NCI-H1436 treated with DMSO at 0.1 percent for 48 hours (cell line): ENCODE measurements around the gene CREBRF.
A peak's percentile ranks its signal among the peaks of the same experiment; 100 is the strongest.
"Not testable (repeated sequence)": the region's sequence is repeated elsewhere in the genome, so short reads cannot be mapped to it uniquely, and the experiment has no call there.

Source experiments
- DNase-seq: peaks from one replicate; lab custom pipeline; 2025; lab: John Stamatoyannopoulos, UW

CREBRF gene

DNA sequence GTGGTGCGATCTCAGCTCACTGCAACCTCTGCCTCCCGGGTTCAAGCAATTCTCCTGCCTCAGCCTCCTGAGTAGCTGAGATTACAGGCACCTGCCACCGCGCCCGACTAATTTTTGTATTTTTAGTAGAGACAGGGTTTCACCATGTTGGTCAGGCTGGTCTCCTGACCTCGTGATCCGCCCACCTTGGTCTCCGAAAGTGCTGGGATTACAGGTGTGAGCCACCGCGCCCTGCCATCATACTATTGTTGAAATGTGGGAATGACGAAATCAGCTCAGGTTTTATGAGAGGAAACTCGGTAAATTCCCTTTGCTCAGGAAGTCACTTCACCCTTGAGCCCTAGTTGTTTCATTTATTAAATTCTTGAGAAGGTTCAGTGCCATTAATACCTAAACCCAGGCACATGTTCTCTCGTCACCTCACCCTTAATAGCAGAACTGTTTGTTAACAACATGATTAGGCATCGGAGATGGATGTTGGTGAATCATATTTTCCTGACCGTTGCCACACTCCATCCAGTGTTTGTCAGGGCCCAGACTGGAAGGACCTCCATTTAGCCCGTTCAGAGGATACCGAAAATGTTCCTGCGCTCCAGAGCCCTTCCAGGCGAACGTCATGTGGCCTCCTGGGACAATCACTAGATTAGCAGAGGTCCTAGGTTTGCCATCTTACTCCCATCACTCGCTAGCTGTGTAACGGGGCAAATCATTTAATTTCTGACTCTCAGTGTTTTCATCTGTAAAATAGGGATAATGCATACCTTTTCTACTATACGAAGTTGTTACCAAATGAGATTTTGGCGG lies 20.0 kb upstream of the CREBRF start:
- DNase-seq: no peak

- DNase-seq: no peak
These were observed 17.0 kb upstream of the CREBRF start for GRCh38 chr5:173039188-173039587.

DNA sequence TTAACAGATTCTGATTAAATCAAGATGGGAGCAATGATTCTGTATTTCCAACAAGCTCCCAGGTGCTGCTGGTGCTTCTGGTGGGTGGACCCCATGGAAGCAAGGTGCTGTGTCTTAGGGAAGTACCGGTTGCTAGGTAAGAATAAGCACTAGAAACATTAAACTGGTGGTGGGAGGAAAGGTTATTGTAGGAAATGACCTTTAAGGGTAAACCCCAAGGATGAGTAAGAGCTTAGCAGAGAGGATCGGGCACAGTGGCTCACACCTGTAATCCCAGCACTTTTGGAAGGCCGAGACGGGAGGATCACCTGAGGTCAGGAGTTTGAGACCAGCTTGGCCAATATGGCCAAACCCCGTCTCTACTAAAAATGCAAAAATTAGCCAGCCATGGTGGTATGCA lies 16.2 kb upstream of the CREBRF start:
- no peak for DNase-seq

DNA sequence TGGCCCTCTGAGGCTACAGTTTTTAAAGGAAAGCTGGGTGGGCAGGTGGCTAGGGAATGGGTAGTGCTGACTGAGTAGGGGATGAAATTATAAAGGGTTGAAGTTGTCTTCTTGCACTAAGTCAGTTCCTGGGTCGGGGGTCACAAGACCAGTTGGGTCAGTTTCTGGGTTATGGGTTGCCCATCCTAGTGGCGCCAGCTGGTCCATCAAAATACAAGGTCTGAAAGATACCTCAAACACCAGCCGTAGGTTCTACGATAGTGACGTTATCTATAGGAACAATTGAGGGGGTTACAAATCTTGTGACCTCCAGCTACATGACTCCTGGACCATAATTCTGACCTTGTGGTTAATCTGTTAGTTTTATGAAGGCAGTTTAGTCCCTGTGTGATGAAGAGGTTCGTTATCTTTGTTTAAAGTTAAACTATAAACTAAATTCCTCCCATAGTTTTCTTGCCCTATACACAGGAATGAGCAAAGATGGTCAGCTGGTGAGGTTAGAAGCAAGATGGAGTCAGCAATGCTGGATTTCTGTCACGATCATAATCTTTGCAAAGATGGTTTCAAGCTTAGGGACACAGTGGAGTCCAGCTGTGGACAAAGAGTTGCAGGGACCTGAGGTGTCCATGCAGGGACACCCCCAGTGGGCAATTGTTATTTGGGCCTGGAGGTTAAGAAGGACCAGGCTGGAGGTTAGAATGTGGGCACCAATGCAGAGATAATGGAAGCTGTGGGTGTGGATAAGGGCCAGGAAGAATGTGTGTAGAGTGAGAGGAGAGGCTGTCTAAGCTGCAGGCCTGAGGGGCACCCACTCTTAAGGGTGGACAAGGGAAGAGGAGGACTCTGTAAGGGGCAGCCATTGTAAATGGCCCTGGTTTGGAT lies 14.0 kb upstream of the CREBRF start:
- DNase-seq: no peak

- no peak for DNase-seq
These were observed 13.4 kb upstream of the CREBRF start for GRCh38 chr5:173042763-173043107.

DNA sequence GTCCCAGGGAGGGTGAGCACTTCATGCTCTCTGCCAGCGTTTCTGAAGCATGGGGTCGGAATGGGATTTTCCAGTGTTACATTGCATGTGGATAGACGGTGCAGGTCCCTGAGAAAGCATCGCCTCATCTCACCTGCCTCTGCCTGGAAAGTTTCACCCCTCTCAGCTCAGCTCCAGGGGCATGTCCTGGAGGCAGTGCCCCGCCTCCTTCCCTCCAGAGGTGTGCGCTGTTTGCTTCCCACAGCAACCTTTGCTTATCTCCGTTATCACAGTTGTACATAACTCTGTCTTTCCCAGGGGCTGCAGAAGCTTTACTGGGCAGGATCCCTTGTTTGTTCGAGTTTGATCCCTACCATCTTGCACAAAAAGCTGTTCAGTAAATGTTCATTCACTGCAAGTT lies 10.7 kb upstream of the CREBRF start:
- DNase-seq: no peak

DNA sequence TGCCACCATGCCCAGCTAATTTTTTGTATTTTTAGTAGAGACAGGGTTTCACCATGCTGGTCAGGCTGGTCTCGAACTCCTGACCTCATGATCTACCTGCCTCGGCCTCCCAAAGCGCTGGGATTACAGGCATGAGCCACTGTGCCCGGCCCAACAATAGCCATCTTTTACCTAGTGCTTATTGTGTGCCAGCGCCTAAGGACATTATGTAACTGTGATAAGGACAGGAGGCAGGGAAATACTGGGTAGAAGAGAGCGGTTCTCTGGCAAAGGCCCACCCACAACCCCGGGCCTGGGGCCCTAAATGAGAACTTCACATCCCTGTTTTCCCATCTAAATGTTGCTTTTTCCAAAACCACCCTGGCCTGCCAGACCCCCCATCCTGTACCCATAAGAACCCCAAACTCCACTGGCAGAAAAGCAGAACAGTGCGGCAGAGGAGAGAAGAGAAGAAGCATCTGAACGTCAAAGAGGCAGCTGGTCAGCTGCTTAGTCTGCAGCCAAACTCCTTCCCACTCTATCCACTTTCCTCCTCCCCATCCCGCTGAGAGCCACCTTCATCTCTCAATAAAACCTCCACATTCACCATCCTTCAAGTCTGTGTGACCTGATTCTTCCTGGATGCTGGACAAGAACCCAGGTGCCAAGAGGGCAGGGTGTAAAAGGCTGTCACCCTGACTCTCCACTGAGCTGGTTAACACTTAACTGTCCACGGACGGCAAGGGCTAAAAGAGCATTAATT lies 8.9 kb upstream of the CREBRF start:
- DNase-seq: not testable (repeated sequence)

DNA sequence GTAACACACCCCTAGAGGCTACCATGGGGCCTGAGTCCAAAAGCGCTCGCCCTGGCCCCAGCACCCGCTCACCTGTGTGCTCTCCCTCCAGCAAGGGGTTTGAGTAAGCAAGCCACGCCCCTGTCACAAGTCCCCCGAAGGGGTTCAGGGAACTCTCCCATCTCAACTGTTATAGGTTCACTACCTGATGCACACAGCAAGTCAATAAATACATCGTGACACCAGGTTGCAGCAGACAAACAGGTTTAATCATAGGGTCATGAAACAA lies 8.4 kb upstream of the CREBRF start:
- DNase-seq: no peak

- no peak for DNase-seq
These were observed 5.4 kb upstream of the CREBRF start for GRCh38 chr5:173050791-173051190.

DNA sequence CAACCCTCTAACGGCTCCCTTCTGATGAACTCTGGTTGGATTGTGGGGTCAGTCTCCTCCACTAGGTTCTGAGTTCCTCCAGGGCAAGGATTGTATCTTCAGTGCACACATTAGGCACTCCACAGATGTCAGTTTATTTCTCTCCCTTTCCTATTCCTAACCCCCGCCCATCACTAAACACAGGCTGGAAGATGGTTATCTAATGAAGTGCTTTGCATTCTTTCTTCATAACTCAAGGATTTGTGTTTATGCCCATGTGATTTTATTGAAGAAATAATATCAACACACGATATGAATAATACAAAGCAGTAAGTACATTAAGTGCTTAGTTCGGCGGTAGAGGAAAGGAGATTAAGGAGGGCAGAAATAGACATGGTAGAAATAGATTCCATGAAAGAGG lies 4.4 kb upstream of the CREBRF start:
- DNase-seq: no peak

DNA sequence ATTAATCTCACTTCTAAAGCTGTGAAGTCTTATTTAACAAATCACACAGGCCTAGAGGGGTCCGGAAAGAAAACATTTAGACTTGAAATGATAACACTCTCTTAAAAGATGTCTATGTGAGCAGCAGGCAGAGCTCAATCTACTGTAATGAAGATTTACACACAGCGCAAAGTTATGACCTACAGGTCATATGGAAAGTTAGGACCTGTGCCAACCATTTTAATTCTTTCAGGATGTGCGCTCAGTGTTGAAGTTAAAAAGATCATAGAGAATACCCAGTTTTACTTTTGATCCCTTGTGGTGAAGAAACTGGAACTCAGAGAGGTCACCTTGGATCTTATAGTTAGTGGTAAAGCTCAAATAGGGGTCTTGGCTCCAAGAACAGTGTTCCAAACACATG lies 3.1 kb upstream of the CREBRF start:
- DNase-seq: no peak

DNA sequence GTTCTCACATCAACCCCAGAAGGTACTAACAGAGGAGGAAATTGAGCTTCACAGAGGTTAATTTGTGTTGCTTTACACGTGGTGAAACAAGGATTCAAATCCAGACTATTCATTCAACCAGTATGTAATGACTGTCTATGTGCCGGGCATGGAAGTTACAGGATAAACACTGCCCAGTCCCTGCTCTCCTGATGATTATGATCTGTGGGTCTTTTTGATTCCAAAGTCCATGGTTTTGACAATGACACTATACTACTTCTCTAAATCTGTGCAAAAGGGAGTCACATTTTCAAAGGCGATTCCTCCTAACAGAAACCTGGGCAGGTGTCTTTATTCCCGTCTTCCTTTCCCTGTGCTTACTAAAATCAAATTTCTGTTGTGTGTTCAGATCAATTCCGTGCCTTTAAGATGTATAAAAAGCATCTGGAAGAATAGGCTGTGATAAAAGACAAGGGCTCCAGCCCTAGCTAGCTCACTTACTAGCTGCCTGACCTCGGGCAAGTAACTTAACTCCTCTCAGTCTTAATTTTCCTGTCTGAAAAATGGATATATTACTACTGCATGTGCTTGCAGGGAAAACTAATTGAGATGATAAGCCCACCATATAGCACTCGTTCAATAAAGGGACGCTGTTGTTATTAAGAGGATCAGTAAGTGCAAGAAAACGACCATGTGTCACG lies 970 bp upstream of the CREBRF start:
- no peak for DNase-seq

DNA sequence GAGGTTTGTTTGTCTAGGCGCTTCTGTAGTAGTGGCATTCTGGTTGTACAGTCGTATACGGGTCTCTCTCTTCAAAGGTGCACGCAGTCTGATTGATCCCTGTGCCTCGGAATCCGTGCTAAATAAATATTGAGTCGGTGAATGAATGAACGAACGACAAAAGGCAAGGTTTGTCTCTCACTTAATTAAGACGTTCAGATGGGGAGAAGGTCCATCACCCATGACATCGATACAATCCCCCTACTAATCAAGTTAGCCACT lies 500 bp upstream of the CREBRF start:
- DNase-seq: no peak

GRCh38 chr5:173056783-173057061 lies 570 bp downstream of the CREBRF start:
- no peak for DNase-seq

- peak; percentile 21 for DNase-seq
These were observed 1.1 kb downstream of the CREBRF start for GRCh38 chr5:173057062-173057924.

DNA sequence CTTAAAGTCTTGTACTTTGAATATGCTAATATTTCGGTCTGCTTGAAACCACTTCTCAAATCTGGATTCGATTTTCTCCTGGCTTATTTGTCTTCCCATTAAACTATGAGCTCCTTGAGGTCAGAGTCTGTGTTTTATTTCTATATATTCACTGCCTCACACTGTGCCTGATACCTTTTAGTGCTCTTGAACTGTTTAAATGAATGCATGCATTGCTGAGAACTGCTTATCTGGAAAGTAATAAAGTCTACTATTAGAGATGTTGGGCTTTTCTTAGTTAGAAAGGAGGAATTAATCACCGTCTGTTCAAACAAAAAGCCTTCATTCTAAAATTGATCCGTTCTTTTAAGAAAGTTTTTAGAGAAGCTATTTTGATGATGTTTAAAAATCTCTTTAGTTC lies 6.0 kb downstream of the CREBRF start:
- DNase-seq: no peak

DNA sequence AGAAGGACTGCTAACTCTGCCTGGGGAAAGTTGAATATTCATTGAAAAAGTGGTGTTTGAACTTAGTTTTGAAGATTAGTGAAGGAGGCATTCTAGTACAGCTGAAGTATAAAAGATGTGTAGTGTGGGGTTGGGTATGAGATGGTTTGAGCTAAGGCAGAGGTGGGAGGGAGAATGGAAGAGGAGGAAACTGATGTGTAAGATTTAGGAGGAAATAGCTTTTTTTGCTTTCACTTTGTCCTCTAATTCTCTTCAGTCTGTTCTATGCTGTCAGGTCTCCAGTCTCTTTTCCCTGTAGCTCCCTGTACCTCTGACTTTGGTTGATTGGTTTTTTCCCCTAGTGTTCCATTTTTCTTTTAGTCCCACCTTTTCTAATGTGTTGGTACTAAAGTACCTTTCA lies 9.0 kb downstream of the CREBRF start:
- DNase-seq: no peak

DNA sequence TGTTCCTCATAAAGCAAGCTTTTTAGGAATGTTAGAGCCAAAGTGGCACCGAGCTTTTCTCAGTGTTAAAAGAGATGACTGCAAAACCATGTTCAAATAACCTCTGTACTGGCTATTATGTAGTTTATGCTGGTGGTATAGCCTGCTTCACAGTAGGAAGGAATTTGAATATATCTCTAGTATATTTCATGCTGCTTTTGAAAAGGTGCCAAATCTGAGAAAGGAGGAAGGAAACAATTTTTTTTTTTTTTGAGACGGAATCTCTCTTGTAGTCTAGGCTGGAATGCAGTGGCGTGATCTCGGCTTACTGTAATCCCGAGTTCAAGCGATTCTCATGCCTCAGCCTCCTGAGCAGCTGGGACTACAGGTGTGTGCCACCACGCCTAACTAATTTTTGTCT lies 13.5 kb downstream of the CREBRF start:
- no peak for DNase-seq

- DNase-seq: no peak
These were observed 19.1 kb downstream of the CREBRF start for GRCh38 chr5:173075137-173075843.

DNA sequence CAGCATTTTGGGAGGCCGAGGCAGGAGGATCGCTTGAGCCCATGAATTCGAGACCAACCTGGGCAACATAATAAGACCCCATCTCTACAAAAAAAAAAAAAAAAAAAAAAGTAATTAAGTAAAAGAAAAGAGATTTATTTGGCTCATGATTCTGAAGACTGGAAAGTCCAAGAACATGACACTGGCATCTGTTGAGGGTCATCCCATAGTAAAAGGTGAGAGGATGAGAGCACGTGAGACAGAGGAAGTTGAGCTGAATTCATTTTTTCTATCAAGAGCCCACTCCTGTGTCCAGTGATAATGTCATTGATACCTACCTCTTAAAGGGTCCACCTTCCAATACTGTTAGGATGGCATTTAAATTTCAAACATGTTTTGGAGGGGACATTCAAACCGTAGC lies 19.8 kb downstream of the CREBRF start:
- no peak for DNase-seq

- DNase-seq: not testable (repeated sequence)
These were observed 20.3 kb downstream of the CREBRF start for GRCh38 chr5:173076471-173076870.
